ENCODE results near the gene LCE1E.

Gene LCE1E, protein sequence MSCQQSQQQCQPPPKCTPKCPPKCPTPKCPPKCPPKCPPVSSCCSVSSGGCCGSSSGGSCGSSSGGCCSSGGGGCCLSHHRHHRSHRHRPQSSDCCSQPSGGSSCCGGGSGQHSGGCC

DNA sequence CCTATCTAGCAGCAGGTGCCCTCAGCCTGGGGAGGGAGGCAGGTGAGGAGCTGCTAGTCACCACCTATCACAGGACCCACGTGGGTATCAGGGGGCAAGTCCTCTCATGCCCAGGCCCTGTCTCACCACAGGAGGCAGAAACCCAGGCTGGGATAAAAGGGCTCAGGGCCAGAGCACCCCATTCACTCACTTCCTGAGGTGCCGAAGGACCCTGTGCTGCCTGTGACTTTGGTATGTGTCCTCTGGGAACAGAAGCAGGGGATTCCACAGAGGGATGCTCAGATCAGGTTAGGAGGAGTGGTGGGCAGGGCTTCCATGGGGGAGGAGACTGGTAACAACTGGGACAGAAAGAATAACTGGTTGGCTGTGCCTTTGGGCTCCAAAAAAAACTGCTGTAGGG, at the start of gene LCE1E:
Gene LCE1E, plus strand, starts transcription at position 181 of the 400 bp plus-strand sequence. CDS start 1,043 bp downstream, outside the sequence.
- DNase-seq (ENCODE audit: low spot score): no peak

DNA sequence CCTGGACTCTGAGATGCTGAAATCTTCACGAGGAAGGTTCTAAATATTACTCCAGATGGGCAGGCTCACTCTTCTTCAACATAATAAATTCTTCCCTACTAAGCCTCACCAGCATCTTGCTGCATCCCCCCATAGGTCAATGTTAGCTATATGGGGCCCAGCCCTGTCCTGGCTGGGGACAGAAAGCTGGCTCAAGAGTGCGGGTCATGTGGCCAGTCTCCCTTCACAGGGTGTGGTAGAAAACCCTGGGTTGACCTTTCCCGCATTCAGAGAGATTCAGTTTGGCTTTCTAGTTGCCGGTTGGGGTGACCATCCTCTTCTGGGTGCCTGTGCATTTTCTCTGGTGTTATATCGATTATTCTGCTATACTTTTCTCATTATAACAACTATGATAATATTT, 48.1 kb upstream of the LCE1E start:
- no peak for DNase-seq (ENCODE audit: low spot score)

DNA sequence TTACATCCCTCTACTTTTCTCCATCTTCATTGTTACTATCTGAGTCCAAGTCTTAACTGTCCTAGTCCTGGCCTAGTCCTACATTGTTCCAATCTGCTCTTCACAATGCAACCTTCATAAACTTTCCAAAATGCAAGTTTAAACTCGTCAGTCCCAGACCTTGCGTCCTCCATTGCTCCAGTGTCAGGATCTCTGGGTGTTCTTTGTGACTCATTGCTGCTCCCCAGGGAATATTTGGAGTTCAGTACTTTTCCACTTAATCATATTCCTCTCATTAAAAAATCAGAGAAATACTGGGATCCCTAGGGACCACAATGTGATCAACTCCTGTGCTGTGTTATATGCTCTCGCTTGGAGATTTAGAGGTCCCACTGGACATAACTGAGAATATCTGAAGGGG, 46.2 kb upstream of the LCE1E start:
- DNase-seq (ENCODE audit: low spot score): no peak

DNA sequence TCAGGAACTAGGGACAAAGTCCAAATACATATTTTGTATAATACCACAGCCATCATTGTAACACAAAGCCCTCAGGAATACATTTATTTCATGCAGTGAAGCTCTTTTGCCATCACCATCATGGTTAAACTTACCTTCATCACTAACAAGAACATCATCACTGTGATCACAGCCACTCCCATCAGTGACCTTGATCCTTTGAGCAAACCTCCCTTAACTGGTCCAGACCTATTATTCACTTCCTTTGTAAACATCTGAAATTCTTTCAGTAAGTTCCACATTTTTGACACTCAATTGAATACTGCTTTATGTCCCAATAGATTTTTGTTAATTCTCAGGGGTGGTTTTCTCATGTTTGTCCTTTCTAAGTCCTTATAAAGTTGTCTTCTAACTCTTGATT, 44.4 kb upstream of the LCE1E start:
- DNase-seq (ENCODE audit: low spot score): no peak

DNA sequence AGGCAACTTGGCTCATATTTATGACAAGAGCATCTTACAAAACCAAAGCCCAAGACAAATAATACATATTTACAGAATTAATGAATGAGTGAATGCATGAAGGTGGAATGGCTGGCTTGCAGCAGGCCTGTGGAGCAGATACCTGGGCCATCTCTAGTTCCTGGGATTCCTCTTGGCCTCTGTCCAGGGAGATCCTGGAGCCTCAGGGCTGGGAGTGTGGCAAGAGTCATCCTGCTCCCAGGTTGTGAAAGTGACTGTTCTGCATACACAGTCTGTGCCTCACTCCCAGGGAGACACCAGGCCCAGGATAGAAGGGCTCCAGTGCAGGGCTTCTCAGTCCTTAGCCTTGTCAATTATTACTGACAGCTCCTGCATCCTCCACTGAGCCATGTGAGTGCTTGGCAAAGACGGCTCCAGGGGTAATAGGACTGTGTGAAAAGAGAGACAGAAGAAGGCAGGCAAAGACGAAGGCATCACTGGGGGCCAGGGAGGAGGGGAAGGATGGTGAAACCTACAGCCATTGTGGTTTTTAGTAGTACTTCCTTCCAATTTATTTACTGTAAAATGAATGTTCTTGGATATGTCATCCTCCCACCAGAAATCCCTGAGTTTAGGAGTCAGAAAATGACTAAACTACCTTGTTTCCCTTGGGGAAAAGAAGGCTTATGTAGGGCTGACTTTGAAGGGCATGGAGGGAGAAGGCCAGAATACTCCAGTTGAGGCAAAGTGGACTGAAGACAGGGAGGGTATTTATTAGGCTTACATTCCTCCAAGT, 42.5 kb upstream of the LCE1E start:
- no peak for DNase-seq (ENCODE audit: low spot score)

DNA sequence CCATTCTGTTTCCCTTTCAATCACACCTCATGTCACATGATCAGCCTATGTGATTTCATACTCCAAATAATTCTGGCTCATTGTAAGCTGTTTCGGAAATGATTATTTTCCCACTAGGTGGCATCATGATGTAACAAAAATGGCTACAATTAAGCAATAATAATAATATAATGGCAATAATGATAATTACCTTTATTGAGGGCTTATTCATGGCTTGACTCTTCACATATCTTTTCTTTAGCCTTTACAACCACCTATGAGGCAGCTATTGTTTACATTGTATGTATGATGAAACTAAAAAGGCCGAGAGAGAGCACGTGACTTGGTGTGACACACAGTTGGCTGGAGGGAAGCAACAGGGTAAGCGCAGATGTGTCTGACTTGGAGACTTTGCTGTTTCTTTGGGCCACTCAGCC, 40.8 kb upstream of the LCE1E start:
- DNase-seq (ENCODE audit: low spot score): no peak

DNA sequence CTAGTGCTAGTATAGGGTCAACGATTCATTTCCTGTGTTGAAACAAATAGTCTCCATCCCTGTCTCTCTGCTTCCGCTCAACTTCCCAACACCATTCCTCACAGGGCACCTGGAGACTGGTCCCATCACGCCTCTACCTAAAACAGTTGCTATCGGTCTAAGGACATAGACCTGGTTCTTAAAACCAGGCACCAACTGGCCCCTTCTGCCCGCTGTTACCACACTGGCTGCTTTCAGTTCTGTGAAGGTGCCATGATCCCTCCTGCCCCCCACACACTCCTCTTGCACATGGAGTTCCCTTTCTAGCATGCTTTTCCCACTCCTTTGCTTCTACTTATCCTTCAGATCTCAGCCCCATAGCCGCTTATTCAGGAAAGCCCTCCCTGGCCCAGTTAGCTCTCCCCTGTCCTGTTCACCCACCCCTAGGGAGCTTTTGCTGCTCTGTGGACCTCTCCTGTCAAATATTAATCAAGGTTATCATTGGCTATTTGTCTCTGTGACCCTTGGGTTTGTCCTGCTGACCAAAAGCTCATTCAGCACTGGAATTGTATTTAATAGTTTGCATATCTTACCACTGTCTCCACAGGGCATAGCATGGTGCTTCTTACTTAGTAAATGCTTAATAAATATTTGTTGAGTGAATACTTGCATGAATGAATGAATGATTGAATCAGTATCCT, 40.2 kb upstream of the LCE1E start:
- DNase-seq (ENCODE audit: low spot score): no peak

DNA sequence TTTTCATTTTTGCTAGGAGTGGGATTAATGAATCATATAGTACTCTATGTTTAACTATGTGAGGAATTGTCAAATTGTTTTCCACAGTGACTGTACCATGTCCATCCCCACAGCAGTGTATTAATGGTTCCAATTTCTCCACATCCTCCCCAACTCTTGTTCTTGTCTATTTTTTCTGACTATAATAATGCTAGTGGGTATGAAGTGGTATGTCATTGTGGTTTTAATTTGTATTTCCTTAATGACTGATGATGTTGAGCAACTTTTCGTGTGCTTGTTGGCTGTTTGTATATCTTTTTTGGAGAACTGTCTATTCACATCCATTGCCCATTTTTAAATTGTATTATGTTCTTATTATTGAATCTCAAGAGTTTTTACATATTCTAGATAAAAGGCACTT, 38.2 kb upstream of the LCE1E start:
- no peak for DNase-seq (ENCODE audit: low spot score)

DNA sequence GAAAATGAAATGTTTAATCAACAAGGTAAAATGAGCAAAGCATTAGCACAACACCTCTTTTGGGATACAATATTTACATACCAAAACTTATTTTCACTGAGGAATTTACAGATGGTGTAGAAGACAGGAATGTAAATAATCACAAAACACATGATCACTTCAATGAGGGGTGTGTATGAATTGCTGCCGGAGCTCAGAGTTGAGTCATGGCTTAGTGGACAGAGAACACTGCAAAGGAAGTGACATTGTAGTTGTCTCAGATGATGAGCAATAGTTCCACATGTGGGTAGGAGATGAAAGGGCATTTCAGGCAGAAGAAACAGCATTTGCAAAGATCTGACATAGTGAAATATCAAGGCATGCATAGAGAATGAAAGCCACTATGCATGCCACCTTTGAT, 33.8 kb upstream of the LCE1E start:
- no peak for DNase-seq (ENCODE audit: low spot score)

DNA sequence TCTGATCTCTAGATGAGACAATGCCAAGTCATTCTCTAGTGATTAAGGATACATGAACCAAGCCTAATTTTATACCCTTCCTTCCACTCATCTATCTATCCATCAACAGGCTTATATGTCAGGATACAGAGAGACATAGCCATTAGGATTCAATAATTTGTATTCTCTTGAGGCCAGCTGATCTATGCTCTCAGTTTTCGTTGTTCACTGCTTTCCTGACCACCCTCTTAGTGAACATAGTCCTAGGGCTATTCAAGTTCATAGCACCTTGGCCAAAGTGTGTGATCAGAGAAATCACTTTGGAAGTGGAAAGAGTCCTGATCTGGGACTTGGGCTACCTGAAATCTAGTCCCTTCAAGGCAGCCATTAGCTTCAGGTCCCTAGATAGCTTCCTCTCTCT, 32.5 kb upstream of the LCE1E start:
- no peak for DNase-seq (ENCODE audit: low spot score)

DNA sequence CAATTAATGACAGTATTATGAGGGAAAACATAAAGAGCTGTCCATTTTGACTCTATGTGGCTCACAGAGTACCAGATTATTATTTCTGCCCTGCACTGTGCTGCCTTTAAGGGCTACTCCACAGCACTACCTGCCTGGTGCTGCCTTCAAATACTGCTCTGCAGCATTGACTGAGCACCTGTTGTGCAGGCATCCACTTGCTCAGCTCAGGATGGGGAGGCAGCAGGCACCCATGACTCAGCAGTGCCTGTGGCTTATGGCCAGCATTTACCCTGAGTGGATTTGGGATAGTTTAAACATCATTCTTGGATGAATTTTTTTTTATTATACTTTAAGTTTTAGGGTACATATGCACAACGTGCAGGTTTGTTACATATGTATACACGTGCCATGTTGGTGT, 29.2 kb upstream of the LCE1E start:
- DNase-seq (ENCODE audit: low spot score): no peak

DNA sequence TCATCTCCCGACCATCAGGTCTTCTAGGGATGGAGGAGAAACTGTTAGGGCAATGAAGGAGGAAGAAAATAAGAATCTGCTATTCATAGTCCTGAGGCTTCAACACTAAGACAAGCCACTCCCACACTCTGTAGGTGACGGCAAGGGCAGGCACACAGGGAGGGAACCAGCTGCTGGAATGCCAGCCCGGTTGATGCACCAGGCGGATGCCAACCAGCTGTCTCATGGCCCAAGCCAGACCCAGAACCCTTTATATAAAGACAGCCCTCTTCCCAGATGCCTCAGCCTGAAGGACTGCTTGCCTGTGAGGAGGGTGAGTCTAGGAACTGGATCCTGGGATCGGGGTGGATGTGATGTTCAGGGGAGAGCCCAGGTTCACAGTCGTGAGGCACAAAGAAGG, 28.3 kb upstream of the LCE1E start, which contains the start of gene KPRP:
Gene KPRP, plus strand, starts transcription at position 279 of the 400 bp plus-strand sequence. CDS start 1,564 bp downstream, outside the sequence.
- DNase-seq (ENCODE audit: low spot score): no peak

DNA sequence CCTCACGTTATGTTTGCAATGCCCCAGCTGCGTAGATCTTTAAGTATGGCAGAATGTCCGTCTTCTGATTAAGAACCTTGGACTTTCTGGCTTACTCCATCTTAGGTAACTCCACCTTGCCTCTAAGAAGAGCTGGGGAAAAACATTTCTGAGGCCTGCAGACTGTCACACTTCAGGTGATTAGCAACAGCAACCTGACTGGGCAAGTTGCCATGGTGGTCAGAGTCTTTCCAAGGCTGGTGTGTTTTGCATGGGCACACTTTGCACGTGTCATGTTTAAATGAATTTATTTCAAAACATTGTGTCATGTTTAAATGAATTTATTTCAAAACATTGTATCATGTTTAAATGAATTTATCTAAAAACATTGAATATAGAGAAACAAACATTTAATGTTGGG, 27.4 kb upstream of the LCE1E start:
- no peak for DNase-seq (ENCODE audit: low spot score)

DNA sequence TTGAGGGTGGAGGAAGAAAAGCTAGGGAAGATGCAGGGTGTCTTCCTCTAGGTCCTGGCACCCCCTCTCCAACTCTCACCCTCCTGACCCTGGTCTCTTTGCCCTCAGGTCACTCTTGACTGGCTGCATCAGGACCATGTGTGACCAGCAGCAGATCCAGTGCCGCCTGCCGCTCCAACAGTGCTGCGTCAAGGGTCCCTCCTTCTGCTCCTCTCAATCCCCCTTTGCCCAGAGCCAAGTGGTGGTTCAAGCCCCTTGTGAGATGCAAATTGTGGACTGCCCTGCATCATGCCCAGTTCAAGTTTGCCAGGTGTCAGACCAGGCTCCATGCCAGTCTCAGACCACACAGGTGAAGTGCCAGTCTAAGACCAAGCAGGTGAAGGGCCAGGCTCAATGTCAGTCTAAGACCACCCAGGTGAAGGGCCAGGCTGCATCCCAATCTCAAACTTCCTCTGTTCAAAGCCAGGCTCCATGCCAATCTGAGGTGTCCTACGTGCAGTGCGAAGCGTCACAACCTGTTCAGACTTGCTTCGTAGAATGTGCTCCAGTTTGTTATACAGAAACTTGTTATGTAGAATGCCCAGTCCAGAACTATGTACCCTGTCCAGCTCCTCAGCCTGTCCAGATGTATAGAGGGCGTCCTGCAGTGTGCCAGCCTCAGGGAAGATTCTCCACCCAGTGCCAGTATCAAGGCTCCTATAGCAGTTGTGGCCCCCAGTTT, 26.4 kb upstream of the LCE1E start:
- DNase-seq (ENCODE audit: low spot score): no peak

DNA sequence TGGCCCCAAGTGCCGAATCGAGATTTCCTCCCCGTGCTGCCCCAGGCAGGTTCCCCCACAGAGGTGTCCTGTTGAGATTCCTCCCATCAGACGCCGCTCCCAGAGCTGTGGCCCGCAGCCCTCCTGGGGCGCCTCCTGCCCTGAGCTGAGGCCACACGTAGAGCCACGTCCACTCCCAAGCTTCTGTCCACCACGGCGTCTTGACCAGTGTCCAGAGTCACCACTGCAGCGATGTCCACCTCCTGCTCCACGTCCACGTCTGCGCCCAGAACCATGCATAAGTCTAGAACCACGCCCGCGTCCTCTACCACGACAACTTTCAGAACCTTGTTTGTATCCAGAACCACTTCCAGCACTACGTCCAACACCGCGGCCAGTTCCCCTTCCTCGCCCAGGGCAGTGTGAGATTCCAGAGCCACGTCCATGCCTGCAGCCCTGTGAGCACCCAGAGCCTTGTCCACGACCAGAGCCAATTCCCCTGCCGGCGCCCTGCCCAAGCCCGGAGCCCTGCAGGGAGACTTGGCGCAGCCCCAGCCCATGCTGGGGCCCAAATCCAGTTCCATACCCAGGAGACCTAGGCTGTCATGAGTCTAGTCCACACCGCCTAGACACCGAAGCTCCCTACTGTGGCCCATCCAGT, 25.4 kb upstream of the LCE1E start:
- DNase-seq (ENCODE audit: low spot score): no peak

DNA sequence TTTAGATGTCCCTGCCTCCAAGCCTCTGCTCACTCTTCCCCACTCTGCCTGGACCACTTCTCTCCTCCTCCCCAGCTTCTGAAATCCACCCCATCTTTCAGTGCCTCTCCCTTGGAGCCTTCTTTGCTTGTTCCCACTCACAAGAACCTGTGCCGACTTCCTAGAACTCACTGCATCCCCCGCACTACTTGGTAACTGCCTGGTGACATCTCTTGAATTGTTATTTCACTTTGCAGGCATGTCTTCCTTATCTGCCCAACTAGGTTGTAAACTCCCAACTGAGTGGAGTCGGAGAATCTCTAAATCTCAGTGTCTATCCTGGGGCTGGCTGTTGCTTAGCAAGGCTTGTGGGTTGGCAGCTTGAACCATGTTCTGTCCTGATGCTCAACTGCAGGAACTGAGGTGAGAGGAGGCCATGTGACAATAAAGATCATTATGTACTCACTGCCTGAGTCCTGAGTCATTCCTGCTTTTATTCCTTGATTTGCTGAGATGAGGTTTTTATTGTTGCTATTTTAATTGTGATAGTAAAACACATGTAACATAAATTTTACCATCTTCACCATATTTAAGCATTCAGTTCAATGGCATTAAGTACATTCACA, 24.3 kb upstream of the LCE1E start:
- no peak for DNase-seq (ENCODE audit: low spot score)

DNA sequence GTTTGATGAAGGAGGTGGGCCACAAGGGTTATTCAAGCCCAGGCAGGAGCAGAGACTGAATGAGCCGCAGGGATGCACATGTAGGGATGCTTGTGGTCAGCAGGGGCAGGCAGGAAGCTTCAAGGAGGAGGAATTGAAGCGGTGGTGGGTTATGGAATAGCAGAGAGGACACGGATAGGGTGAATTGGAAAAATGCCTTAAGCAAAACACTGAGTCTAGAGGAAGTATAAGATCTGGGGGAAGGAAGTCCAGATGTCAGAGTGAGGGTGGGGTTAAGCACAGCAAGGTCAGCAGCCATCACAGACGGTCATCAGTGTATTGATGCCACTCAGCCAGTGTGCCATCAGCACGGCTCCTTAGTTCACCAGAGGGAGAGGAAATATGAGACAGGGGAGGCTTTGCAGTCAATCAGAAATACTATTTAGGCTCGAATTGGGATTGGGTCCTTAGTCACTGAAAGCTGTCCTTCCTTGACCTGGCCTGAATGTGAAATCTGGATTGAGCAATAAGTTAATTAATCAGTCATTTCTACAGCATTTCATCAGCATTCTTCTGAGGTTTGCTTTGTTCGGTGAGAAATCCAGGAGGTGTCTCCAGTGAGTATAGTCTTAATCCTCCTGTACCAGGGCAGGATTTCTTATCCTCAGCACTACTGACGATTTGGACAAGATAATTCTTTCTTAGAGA, 17.1 kb upstream of the LCE1E start:
- DNase-seq (ENCODE audit: low spot score): no peak

DNA sequence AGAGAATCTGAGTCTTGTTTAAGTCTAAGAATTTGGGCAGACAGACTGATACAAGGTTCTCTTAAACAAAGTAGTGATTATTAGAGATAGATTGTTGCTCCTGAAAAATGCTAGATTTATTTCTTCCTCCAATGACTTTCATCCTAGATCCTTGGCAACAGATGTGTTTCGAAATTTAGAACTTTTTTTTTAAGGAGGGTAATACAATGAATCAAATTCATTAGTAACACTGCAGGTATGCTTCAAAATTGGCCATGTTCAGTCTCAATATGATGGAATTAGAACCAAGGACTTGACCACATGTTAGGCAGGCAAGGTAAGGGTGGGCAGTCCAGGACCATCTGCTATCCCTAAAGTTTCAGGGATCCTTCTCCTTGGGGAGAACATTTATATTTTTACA, 15.6 kb upstream of the LCE1E start:
- DNase-seq (ENCODE audit: low spot score): no peak

DNA sequence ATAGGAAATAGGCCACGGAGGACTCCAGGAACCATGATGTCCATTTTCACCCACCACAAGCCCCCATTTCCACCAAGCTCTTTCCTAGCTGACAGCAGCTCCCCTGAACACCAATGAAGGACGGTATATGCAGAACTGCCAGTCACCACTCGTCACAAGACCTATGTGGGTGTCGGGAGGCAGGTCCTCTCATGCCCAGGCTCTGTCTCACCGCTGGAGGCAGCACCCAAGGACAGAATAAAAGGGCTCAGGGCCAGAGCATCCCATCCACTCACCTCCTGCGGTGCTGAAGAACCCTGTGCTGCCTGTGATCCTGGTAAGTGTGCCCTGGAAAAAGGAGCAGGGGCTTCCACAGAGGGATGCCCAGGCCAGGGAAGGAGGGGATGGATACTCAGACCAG, 11.2 kb upstream of the LCE1E start, which contains the start of gene LCE1F:
Gene LCE1F, plus strand, starts transcription at position 266 of the 400 bp plus-strand sequence. CDS start 1,232 bp downstream, outside the sequence.
- DNase-seq (ENCODE audit: low spot score): no peak

DNA sequence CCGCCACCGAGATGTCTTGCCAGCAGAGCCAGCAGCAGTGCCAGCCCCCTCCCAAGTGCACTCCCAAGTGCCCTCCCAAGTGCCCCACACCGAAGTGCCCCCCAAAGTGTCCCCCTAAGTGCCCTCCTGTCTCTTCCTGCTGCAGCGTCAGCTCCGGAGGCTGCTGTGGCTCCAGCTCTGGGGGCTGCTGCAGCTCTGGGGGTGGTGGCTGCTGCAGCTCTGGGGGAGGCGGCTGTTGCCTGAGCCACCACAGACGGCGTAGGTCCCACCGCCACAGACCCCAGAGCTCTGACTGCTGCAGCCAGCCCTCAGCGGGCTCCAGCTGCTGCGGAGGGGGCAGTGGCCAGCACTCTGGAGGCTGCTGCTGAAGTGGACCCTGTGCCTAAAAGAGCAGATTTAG, 9.7 kb upstream of the LCE1E start:
- DNase-seq (ENCODE audit: low spot score): no peak
